ENCODE measurements around the gene NFKB1. TPM values are rescaled to one million over a fixed set of nuclear protein-coding genes. Genes with fewer than 3 reads are reported as not detected.

NFKB1 gene
- polyA plus RNA-seq, 12 donors = 16.6 to 26.2 (median 20.1) TPM; not detected in 1

DNA sequence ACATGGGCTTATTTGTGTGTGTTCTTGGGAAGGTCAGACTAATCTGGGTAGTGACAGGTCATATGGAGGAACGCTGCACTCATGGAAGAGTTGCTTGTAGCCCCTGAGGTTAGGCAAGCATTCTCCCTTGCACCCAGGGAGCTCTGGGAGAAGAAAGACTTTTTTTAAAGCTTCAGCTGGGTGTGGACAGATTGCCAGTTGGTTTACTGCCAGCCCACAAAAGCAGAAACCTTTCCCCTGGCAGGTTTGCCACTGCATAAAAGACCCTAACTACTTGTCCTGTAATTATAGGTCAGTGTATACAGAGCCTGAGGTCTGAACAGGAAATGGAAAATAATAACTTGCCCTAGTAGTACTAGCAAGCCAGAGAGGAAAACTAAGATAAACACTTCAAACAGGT lies 7.4 kb upstream of the NFKB1 start:
- no peak for DNase-seq

GRCh38 chr4:102494603-102495002 lies 6.6 kb upstream of the NFKB1 start:
- no peak for DNase-seq

DNA sequence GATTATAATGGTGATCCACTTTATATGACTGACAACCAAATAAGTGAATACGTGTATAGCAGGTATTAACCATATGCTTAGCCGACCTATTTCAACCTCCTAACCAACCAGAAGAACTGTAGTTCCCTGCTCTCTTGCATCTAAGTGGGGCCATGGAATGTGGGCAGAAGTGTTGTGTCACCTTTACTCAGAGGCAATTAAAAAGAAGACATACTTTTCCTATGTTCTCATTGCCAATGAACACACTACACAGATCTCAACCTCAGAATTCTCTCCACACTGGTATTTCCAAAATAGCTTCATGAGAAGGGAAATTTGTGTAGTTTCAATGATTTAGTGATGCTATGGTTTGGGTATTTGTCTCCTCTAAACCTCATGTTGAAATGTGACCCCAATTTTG lies 3.2 kb upstream of the NFKB1 start:
- DNase-seq = no peak

DNA sequence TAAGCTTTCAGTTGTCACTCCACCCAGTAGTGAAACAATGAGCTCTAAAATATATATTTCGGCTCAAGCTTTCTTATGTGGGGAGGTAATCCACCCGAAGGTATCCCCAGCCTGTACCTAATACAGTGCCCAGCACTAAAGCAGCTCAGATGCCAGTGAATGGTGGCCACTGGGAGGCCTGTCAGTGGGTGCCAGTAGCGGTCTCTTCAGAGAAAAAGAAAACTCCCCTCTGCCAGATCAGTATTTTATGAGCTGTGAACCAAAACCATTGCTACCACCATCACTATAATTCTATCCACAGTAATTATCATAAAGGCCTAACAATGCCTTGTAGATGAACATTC lies 835 bp upstream of the NFKB1 start:
- no peak for DNase-seq

GRCh38 chr4:102501447-102501696 lies 213 bp downstream of the NFKB1 start:
- DNase-seq = no peak

GRCh38 chr4:102502543-102502818 lies 1.3 kb downstream of the NFKB1 start:
- DNase-seq = no peak

DNA sequence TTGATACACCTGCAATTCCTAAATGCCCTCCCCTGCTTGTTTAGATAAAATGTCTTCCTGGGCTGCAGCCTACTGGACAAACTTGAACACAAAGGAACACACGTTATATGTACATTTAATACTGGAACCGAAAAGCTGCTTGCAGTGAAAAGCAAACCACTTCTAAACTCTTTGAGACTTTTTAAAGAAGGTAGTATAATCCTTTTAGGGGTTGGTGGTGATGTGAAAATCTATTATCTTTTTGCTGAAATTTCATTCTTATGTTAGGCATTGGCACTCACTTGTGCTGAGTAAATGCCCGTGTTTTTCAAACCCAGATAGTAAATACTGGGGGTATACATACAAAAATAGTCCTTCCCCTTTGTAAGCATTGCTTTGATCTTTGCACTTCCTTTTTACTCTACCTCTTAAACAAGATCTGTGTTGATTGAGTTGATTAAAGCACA lies 2.2 kb downstream of the NFKB1 start:
- no peak for DNase-seq

- no peak for DNase-seq
Observed at GRCh38 chr4:102503831-102504786, 3.0 kb downstream of the NFKB1 start.

DNA sequence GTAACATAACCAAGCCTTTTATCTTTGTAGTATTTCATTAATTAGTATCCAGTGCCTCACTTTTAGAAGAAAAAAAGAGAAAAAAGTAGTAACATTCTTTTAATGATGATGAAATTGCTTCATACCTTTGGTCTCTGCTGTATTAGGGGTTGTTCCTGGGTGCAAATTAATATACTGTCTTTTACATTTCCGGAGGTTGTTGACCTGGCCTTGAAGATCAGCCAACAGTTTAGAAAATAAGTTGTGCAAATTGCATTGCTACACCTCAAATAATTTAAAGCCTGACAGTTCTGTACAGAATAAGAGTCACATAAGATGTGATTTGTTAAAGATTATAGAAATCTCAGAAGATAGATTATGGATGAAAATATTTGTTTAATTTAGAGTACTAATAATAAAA lies 3.8 kb downstream of the NFKB1 start:
- DNase-seq = no peak

DNA sequence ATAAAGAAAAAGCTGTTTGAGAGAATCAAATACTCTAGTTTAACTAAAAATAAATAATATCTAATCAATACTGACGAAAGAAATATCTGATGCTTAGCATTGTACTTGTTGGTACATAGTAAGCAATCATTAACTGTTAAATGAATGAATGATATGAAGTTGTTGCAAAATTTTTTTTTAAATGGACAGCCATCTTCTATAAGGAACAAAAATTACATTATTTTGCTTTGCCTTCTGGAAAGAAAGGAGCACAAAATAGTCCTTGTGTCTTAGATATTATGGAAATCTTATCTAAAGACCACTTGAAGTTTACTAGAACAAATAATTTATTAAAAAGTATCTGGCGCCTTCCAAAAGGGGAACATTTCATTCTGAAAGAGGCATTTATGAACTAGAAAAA lies 4.5 kb downstream of the NFKB1 start:
- DNase-seq = no peak

DNA sequence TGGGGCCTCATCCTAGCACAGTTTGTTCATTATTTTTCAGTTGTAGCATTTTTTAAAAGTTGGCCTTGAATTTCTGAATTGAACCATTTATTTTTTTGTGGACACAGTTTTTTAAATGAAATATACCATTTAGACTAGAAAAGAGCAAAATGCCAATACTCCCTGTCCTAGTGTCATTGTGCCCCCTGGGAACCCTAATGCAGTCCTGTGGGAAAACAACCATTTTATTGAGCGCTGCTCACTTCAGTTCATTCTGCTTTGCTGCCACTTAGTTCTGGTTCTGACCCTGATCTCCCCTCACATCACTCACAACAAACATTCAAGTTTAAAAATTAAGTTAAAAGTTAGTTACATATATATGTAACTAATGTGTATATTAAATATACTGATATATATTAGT lies 5.4 kb downstream of the NFKB1 start:
- no peak for DNase-seq

DNA sequence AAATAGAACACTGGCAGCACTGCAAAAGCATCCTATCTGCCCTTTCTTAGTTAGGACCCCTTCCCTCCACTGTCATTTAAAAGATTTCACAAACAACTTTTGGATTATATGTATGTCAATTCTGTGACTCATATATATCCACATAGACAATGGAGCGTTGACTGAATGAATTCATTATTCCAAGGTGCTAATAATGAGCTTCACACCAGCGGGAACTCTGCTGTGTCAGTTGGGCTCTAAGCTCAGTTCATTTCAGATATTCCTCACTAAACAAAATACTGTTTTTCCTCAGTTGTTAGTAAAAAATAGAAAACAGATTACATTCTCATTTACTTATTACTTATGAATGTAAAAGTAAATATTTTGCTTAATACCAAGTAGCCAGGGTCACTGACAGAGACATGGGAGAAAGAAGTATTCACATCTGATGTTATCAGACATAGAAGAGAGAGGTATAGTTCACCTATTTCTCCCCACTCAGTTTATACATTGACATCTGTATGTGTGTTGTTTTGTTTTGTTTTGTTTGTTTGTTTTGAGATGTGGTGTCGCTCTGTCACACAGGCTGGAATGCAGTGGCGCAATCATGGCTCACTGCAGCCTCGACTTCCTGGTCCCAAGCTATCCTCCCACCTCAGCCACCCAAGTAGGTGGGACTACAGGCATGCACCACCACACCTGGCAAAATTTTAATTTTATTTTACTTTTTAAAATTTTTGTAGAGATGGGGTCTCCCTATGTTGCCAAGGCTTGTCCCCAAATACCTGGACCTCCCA lies 10.9 kb downstream of the NFKB1 start:
- DNase-seq = no peak

DNA sequence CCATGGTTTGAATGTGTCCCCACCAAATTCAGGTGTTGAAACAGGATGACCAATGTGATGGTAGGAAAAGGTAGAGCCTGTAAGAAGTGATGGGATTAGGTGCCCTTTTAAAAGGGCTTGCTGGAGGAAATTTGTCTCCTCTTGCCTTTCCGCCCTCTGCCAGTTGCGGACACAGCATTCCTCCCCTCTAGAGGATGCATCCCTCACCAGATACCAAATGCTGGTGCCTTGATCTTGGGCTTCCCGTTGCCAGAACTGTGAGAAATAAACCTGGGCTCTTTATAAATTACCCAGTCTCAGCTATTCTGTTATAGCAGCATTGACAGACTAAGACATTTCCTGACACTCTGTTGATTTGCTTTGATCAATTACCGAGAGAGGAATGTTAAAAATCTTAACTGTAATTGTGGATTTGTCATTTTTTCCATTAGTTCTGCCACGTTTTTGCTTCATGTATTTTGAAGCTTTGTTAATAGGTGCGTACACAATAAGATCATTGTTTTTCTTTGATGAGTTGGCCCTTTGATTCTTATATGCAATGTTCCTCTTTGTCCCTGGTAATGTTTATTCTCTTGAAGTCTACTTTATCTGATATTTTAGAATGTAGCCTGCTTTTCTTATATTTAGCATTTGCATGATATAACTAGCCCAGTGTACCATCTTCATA lies 13.3 kb downstream of the NFKB1 start:
- no peak for DNase-seq

GRCh38 chr4:102517753-102518152 lies 16.6 kb downstream of the NFKB1 start:
- no peak for DNase-seq

GRCh38 chr4:102518703-102519131 lies 17.6 kb downstream of the NFKB1 start:
- no peak for DNase-seq

- no peak for DNase-seq
Observed at GRCh38 chr4:102519925-102520324, 18.8 kb downstream of the NFKB1 start.

DNA sequence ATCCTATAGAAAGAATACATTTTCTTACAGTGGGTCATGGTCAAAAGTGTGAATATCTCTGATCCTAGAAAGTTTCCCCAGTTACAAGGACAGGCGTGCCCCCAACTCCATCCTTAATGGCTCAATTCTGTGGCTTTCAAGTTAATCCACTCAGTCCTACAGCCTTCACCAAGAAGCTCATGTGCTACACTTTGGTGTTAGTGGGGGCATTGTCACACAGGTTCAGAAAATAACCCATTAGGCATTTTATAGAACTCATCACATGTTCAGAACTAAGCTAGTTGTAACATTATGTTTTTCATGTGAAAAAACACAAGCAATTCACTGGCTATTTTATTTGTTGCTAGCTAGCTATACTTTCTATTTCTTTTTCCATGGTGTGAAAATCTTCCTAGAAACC lies 20.4 kb downstream of the NFKB1 start:
- no peak for DNase-seq

- DNase-seq = no peak
Observed at GRCh38 chr4:102522031-102522440, 20.9 kb downstream of the NFKB1 start.

DNA sequence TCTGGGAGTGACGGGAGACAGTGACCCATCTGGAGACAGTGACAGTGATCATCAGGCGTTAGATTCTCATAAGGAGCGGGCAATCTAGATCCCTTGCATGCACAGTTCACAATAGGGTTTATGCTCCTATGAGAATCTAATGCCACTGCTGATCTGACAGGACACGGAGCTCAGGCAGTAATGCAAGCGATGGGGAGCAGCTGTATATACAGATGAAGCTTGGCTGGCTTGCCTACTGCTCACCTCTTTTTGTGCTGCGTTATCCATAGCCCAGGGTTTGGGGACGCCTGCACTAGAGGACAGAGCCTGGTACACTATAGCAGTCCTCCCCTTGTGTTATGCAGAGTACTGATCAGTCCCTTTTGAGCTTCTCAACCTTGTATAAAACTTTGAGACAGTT lies 23.5 kb downstream of the NFKB1 start:
- no peak for DNase-seq

- no peak for DNase-seq
Observed at GRCh38 chr4:102525097-102525496, 23.9 kb downstream of the NFKB1 start.

DNA sequence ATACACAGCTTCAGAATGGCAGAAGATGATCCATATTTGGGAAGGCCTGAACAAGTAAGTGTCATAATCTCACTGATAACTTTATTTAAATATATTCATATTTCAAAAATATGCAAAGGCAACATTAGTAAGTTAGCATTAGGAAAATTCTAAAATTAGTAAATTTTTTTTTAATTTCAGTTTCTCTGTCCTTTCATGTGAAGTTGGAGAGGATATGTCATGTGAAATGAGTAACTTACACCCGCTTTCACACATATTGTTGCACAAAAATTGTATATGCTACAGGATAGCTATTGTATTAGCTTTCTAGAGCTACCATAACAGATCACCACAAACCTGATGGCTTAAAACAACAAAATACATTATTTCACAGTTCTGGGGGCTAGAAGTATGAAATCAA lies 24.3 kb downstream of the NFKB1 start:
- no peak for DNase-seq

DNA sequence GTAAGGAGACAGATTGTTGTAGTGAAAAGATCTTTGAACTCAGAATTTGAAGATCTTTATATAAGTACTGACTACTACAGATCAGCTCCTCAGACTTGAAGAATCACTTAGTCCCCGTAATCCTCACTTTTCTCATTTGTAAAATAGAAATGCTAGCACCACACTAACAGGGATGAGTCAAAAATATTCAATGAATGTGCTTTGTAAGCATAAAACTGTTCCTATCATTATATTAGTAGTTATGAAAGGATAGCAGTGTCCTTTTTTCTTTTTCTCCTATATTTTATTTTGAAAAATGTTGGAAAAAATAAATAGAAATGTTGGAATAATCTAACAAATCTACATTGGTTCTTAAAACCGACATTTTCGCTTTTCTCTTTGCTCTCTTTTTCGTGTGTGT lies 25.4 kb downstream of the NFKB1 start:
- no peak for DNase-seq

DNA sequence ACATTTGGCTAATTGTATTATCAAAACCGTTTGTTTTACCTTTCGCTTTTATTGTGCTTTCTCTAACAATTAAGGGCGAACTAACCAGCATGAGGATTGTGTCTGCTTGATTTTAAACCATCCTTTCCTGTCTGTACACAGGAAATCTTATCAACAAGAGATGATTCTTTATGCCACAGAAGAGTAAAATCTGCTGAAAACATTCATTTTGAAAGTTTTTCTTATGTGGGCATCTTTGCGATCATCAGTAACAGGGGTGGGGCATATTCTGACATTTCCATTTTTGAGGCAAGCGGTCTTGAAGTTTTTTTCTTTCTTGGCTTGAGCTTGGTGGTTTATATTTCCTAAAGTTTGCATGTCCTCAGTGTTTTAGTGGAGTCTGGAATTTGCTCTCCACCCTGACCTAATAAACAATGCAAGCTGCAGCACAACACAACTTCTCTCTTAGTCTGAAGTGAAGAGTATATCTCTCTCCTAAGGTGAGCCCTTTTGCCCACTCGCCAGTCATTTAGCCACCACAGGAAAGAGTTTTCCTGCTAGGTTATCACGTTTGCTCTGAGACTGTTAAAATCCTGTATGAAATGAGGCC lies 26.6 kb downstream of the NFKB1 start:
- DNase-seq = no peak

Measured in muscle of arm (tissue), 12 donors.